ENCODE results near the gene CCN6.
"Not testable (repeated sequence)": the region's sequence is repeated elsewhere in the genome, so short reads cannot be mapped to it uniquely, and the experiment has no call there.

CCN6 gene

GRCh38 chr6:112037783-112038216, 16.1 kb upstream of the CCN6 start:
- H3K27ac ChIP-seq (ENCODE audit: low read depth, low read length), result no peak overlapping the region
- H3K36me3 ChIP-seq (ENCODE audit: control insufficient read depth in 1 of 2, insufficient read depth in 2 of 2, low read length in 2 of 2), result no peaks in the 10 kb centered on the region
- no peaks in the 10 kb centered on the region for H3K9me3 ChIP-seq (ENCODE audit: control insufficient read depth in 1 of 2, low read length in 2 of 2)
- H3K4me3 ChIP-seq (ENCODE audit: low read depth in 1 of 2, low read length in 2 of 2), result no peak overlapping the region
- no peak overlapping the region for H3K9ac ChIP-seq (ENCODE audit: low read depth in 1 of 2, low read length in 2 of 2)
- H3K4me1 ChIP-seq (ENCODE audit: control insufficient read depth in 1 of 2, insufficient read depth in 2 of 2, low read length in 2 of 2), result no peaks in the 10 kb centered on the region
- H3K27me3 ChIP-seq (ENCODE audit: control insufficient read depth in 1 of 2, insufficient read depth in 2 of 2, low read length in 2 of 2), result no peaks in the 10 kb centered on the region

- H3K27ac ChIP-seq (ENCODE audit: low read depth, low read length), result no peak overlapping the region
- no peaks in the 10 kb centered on the region for H3K4me1 ChIP-seq (ENCODE audit: control insufficient read depth in 1 of 2, insufficient read depth in 2 of 2, low read length in 2 of 2)
- no peak overlapping the region for H3K4me3 ChIP-seq (ENCODE audit: low read depth in 1 of 2, low read length in 2 of 2)
- H3K27me3 ChIP-seq (ENCODE audit: control insufficient read depth in 1 of 2, insufficient read depth in 2 of 2, low read length in 2 of 2), result no peaks in the 10 kb centered on the region
- no peaks in the 10 kb centered on the region for H3K36me3 ChIP-seq (ENCODE audit: control insufficient read depth in 1 of 2, insufficient read depth in 2 of 2, low read length in 2 of 2)
- no peak overlapping the region for H3K9ac ChIP-seq (ENCODE audit: low read depth in 1 of 2, low read length in 2 of 2)
- no peaks in the 10 kb centered on the region for H3K9me3 ChIP-seq (ENCODE audit: control insufficient read depth in 1 of 2, low read length in 2 of 2)
These were observed 15.6 kb upstream of the CCN6 start for GRCh38 chr6:112038268-112038667.

- peaks cover 0 to 2% of the 10 kb centered on the region in 2 donors for H3K4me1 ChIP-seq (ENCODE audit: control insufficient read depth in 1 of 2, insufficient read depth in 2 of 2, low read length in 2 of 2)
- no peak overlapping the region for H3K4me3 ChIP-seq (ENCODE audit: low read depth in 1 of 2, low read length in 2 of 2)
These were observed 15.0 kb upstream of the CCN6 start for GRCh38 chr6:112038756-112039430.

GRCh38 chr6:112039431-112039770, 14.5 kb upstream of the CCN6 start:
- no peak overlapping the region for H3K9ac ChIP-seq (ENCODE audit: low read depth in 1 of 2, low read length in 2 of 2)
- no peak overlapping the region for H3K4me3 ChIP-seq (ENCODE audit: low read depth in 1 of 2, low read length in 2 of 2)
- no peaks in the 10 kb centered on the region for H3K36me3 ChIP-seq (ENCODE audit: control insufficient read depth in 1 of 2, insufficient read depth in 2 of 2, low read length in 2 of 2)
- H3K4me1 ChIP-seq (ENCODE audit: control insufficient read depth in 1 of 2, insufficient read depth in 2 of 2, low read length in 2 of 2), result peaks cover 0 to 3% of the 10 kb centered on the region in 2 donors
- no peak overlapping the region for H3K27ac ChIP-seq (ENCODE audit: low read depth, low read length)
- H3K9me3 ChIP-seq (ENCODE audit: control insufficient read depth in 1 of 2, low read length in 2 of 2), result no peaks in the 10 kb centered on the region
- no peaks in the 10 kb centered on the region for H3K27me3 ChIP-seq (ENCODE audit: control insufficient read depth in 1 of 2, insufficient read depth in 2 of 2, low read length in 2 of 2)

More at GRCh38 chr6:112038756-112039430, 15.0 kb upstream of the CCN6 start:
- H3K9me3 ChIP-seq (ENCODE audit: control insufficient read depth in 1 of 2, low read length in 2 of 2), result no peaks in the 10 kb centered on the region
- no peaks in the 10 kb centered on the region for H3K36me3 ChIP-seq (ENCODE audit: control insufficient read depth in 1 of 2, insufficient read depth in 2 of 2, low read length in 2 of 2)
- H3K27me3 ChIP-seq (ENCODE audit: control insufficient read depth in 1 of 2, insufficient read depth in 2 of 2, low read length in 2 of 2), result no peaks in the 10 kb centered on the region
- no peak overlapping the region for H3K9ac ChIP-seq (ENCODE audit: low read depth in 1 of 2, low read length in 2 of 2)
- H3K27ac ChIP-seq (ENCODE audit: low read depth, low read length), result no peak overlapping the region

DNA sequence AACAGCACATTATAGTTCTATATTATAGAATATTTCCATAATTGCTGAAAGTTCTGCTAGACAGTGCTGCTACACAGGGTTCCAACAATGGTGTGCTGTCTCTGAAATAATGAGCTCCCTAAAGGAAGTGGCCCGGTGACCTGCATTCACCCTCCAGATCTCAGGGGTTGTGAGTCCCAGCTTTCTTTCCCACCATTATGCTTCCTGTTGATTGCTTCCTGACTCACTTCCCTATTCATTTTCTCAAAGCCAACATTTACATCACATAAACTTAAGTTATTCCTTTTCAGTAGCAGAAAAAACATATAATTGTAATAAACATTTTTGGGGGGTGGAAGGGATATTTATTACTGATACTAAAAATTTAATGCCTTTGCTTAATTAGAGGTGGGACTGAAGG, 12.9 kb upstream of the CCN6 start:
- no peak overlapping the region for H3K9ac ChIP-seq (ENCODE audit: low read depth in 1 of 2, low read length in 2 of 2)
- no peaks in the 10 kb centered on the region for H3K36me3 ChIP-seq (ENCODE audit: control insufficient read depth in 1 of 2, insufficient read depth in 2 of 2, low read length in 2 of 2)

DNA sequence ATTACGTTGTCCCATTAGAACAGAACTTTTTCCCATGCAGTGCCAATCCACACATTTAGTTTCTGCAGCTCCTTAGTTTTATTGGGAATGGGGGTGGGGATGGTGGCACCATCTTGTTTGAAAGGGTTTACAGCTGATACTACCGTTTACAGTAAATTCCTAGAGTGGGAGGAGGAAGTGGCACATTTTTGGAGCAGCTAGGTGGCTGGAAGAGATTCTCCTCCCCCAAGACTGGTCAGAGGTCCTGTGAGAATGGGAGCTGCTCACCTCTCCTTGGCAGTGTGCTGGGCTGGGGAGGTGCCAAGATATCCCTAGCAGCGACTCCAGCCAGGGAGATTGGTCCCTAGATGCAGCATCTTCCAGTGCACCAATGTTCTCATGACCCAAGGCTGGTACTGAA, 12.4 kb upstream of the CCN6 start:
- Histone ChIP-seq H3K36me3 (ENCODE audit: control insufficient read depth in 1 of 2, insufficient read depth in 2 of 2, low read length in 2 of 2) (no peaks in the 10 kb centered on the region), H3K9me3 (ENCODE audit: control insufficient read depth in 1 of 2, low read length in 2 of 2) (no peaks in the 10 kb centered on the region), H3K27ac (ENCODE audit: low read depth, low read length) (no peak overlapping the region), H3K27me3 (ENCODE audit: control insufficient read depth in 1 of 2, insufficient read depth in 2 of 2, low read length in 2 of 2) (no peaks in the 10 kb centered on the region), H3K9ac (ENCODE audit: low read depth in 1 of 2, low read length in 2 of 2) (no peak overlapping the region), H3K4me1 (ENCODE audit: control insufficient read depth in 1 of 2, insufficient read depth in 2 of 2, low read length in 2 of 2) (peaks cover 0 to 3% of the 10 kb centered on the region in 2 donors), H3K4me3 (ENCODE audit: low read depth in 1 of 2, low read length in 2 of 2) (no peak overlapping the region)

More for the DNA sequence above, 12.9 kb upstream of the CCN6 start:
- peaks cover 0 to 3% of the 10 kb centered on the region in 2 donors for H3K4me1 ChIP-seq (ENCODE audit: control insufficient read depth in 1 of 2, insufficient read depth in 2 of 2, low read length in 2 of 2)
- H3K4me3 ChIP-seq (ENCODE audit: low read depth in 1 of 2, low read length in 2 of 2), result no peak overlapping the region
- H3K27me3 ChIP-seq (ENCODE audit: control insufficient read depth in 1 of 2, insufficient read depth in 2 of 2, low read length in 2 of 2), result no peaks in the 10 kb centered on the region
- no peaks in the 10 kb centered on the region for H3K9me3 ChIP-seq (ENCODE audit: control insufficient read depth in 1 of 2, low read length in 2 of 2)
- H3K27ac ChIP-seq (ENCODE audit: low read depth, low read length), result no peak overlapping the region

GRCh38 chr6:112043032-112044007, 10.6 kb upstream of the CCN6 start:
- no peaks in the 10 kb centered on the region for H3K36me3 ChIP-seq (ENCODE audit: control insufficient read depth in 1 of 2, insufficient read depth in 2 of 2, low read length in 2 of 2)

DNA sequence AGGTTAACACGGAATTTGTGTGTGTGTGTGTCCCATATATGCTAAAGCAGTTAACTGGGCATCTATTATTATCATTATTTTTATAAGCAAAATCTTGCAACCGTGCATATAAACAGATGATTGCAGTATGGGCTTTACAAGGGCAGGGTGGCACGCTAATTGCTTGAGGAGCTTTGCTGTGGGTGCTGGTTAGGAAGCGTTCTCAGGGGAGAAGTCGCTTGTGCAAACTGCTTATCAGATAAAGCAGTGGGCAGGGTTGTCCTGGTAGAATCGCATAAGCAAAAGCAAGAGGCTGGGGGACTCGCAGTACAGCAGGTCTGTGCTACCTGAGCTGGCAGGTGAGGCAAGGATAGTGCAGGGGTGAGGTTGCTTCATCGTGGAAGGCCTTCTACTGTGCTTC, 9.7 kb upstream of the CCN6 start:
- peaks cover 0 to 3% of the 10 kb centered on the region in 2 donors for H3K4me1 ChIP-seq (ENCODE audit: control insufficient read depth in 1 of 2, insufficient read depth in 2 of 2, low read length in 2 of 2)
- no peak overlapping the region for H3K4me3 ChIP-seq (ENCODE audit: low read depth in 1 of 2, low read length in 2 of 2)
- no peaks in the 10 kb centered on the region for H3K9me3 ChIP-seq (ENCODE audit: control insufficient read depth in 1 of 2, low read length in 2 of 2)
- H3K27ac ChIP-seq (ENCODE audit: low read depth, low read length), result no peak overlapping the region
- no peaks in the 10 kb centered on the region for H3K27me3 ChIP-seq (ENCODE audit: control insufficient read depth in 1 of 2, insufficient read depth in 2 of 2, low read length in 2 of 2)
- H3K36me3 ChIP-seq (ENCODE audit: control insufficient read depth in 1 of 2, insufficient read depth in 2 of 2, low read length in 2 of 2), result no peaks in the 10 kb centered on the region
- no peak overlapping the region for H3K9ac ChIP-seq (ENCODE audit: low read depth in 1 of 2, low read length in 2 of 2)

More at GRCh38 chr6:112043032-112044007, 10.6 kb upstream of the CCN6 start:
- Histone ChIP-seq H3K9me3 (ENCODE audit: control insufficient read depth in 1 of 2, low read length in 2 of 2) (no peaks in the 10 kb centered on the region), H3K27ac (ENCODE audit: low read depth, low read length) (peak overlapping the region; percentile 79), H3K27me3 (ENCODE audit: control insufficient read depth in 1 of 2, insufficient read depth in 2 of 2, low read length in 2 of 2) (no peaks in the 10 kb centered on the region), H3K4me3 (ENCODE audit: low read depth in 1 of 2, low read length in 2 of 2) (peak overlapping the region; percentile 80 to 97), H3K9ac (ENCODE audit: low read depth in 1 of 2, low read length in 2 of 2) (peak overlapping the region; percentile 45 to 89), H3K4me1 (ENCODE audit: control insufficient read depth in 1 of 2, insufficient read depth in 2 of 2, low read length in 2 of 2) (peaks cover 0 to 3% of the 10 kb centered on the region in 2 donors)

GRCh38 chr6:112044856-112045255, 9.0 kb upstream of the CCN6 start:
- Histone ChIP-seq H3K27ac (ENCODE audit: low read depth, low read length) (no peak overlapping the region), H3K36me3 (ENCODE audit: control insufficient read depth in 1 of 2, insufficient read depth in 2 of 2, low read length in 2 of 2) (no peaks in the 10 kb centered on the region), H3K9me3 (ENCODE audit: control insufficient read depth in 1 of 2, low read length in 2 of 2) (no peaks in the 10 kb centered on the region), H3K9ac (ENCODE audit: low read depth in 1 of 2, low read length in 2 of 2) (no peak overlapping the region), H3K27me3 (ENCODE audit: control insufficient read depth in 1 of 2, insufficient read depth in 2 of 2, low read length in 2 of 2) (no peaks in the 10 kb centered on the region), H3K4me1 (ENCODE audit: control insufficient read depth in 1 of 2, insufficient read depth in 2 of 2, low read length in 2 of 2) (peaks cover 0 to 3% of the 10 kb centered on the region in 2 donors), H3K4me3 (ENCODE audit: low read depth in 1 of 2, low read length in 2 of 2) (no peak overlapping the region)

GRCh38 chr6:112047523-112047922, 6.4 kb upstream of the CCN6 start:
- not testable (repeated sequence) for H3K4me3 ChIP-seq (ENCODE audit: low read depth in 1 of 2, low read length in 2 of 2); H3K27ac ChIP-seq (ENCODE audit: low read depth, low read length); H3K36me3 ChIP-seq (ENCODE audit: control insufficient read depth in 1 of 2, insufficient read depth in 2 of 2, low read length in 2 of 2); H3K4me1 ChIP-seq (ENCODE audit: control insufficient read depth in 1 of 2, insufficient read depth in 2 of 2, low read length in 2 of 2); H3K27me3 ChIP-seq (ENCODE audit: control insufficient read depth in 1 of 2, insufficient read depth in 2 of 2, low read length in 2 of 2); H3K9me3 ChIP-seq (ENCODE audit: control insufficient read depth in 1 of 2, low read length in 2 of 2); H3K9ac ChIP-seq (ENCODE audit: low read depth in 1 of 2, low read length in 2 of 2)
